HG03280 (cell line): Measurements from ENCODE around the gene PAFAH1B2.

Experiments used
- ATAC-seq: cut with Tn5 transposase; IDR thresholded peaks from one replicate; pipeline ENCODE4 v1.9.1; 2021; ENCODE audit warnings: mild to moderate bottlenecking, moderate library complexity; ENCODE audit not compliant: unreplicated experiment

The PAFAH1B2 gene

GRCh38 chr11:117219455-117219854 lies 75.4 kb downstream of the PAFAH1B2 start:
- no peak for ATAC-seq

- ATAC-seq = no peak
These were observed 75.9 kb downstream of the PAFAH1B2 start for GRCh38 chr11:117219995-117220394.

GRCh38 chr11:117220568-117220967 lies 76.5 kb downstream of the PAFAH1B2 start:
- no peak for ATAC-seq

GRCh38 chr11:117220999-117221774 lies 77.1 kb downstream of the PAFAH1B2 start:
- no peak for ATAC-seq

GRCh38 chr11:117221775-117222517 lies 77.9 kb downstream of the PAFAH1B2 start:
- ATAC-seq = no peak

GRCh38 chr11:117222991-117223740 lies 79.1 kb downstream of the PAFAH1B2 start:
- ATAC-seq = no peak

GRCh38 chr11:117223741-117224689 lies 79.9 kb downstream of the PAFAH1B2 start:
- no peak for ATAC-seq

GRCh38 chr11:117225553-117226170 lies 81.6 kb downstream of the PAFAH1B2 start:
- no peak for ATAC-seq
